Ovary (tissue), 3 donors: ENCODE data around the gene SIM1.

Experiments
- POLR2A ChIP-seq: fragments of 450-650 bp; IDR thresholded peaks from one replicate; pipeline ENCODE4 v1.6.1; 2017; ENCODE audit warnings: antibody characterized with exemption, mild to moderate bottlenecking, moderate library complexity
- TF ChIP-seq, protein P1 (sequence below), 3 donors: fragments of 450-650 bp in 2 of 3; fragments of 200-600 bp in 1 of 3; IDR thresholded peaks; one replicate each; pipeline versions ENCODE4 v1.5.1 to v1.8.0; 2016 to 2022; ENCODE audit warnings: antibody characterized with exemption in 3 of 3, mild to moderate bottlenecking in 1 of 3
- donor health status: DM: no; HTN: no; CAD: no.

DNA sequence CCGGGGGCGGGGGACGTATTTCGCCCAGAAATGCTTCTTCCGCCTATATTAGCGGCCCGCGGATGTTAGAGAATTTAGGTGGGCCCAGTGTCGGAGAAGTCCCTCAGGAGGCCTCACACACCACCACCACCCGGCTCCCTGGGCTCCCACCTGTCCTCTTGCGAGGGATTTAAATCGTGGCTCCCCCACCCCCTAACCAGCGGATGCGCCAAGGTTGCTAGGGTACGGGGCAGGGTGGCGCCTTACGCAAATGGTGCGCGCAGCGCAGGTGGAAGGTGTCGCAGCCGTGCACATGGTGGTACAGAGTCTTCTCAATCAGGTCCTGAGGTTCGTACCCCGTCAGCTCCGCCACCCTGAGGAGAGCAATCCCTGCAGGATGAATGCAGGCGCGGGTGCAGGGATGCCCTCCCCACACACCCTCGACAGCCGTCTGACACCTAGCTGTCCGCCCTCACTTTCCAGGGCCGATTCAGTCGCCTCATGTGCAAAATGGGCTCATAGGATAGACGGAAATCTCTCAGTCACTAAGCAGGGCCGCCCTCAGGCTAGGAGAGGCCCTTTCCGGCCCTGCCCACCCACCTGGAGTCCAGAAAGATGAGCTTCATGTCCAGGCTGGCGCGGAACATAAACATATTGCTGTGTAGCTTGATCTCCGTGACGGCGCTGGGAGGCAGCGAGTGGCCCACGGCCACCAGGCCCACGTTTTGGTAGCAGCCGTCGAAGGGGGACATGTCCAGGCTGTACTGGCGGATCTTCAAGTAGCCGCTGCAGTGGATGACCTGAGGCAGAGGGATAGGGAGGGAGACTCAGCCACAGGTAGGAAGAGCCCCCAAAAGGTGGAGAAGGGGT is 16.6 kb downstream of the SIM1 start:
- TF ChIP-seq, protein P1, sequence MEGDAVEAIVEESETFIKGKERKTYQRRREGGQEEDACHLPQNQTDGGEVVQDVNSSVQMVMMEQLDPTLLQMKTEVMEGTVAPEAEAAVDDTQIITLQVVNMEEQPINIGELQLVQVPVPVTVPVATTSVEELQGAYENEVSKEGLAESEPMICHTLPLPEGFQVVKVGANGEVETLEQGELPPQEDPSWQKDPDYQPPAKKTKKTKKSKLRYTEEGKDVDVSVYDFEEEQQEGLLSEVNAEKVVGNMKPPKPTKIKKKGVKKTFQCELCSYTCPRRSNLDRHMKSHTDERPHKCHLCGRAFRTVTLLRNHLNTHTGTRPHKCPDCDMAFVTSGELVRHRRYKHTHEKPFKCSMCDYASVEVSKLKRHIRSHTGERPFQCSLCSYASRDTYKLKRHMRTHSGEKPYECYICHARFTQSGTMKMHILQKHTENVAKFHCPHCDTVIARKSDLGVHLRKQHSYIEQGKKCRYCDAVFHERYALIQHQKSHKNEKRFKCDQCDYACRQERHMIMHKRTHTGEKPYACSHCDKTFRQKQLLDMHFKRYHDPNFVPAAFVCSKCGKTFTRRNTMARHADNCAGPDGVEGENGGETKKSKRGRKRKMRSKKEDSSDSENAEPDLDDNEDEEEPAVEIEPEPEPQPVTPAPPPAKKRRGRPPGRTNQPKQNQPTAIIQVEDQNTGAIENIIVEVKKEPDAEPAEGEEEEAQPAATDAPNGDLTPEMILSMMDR (IDR thresholded peaks at IDR 0.05) = no peak
- no peak for TF ChIP-seq POLR2A
